Measurements from ENCODE around the gene TRRAP. TPM values are rescaled to one million over a fixed set of nuclear protein-coding genes. Genes with fewer than 3 reads are reported as not detected.

The TRRAP gene
- total RNA-seq, 1 donor from 2014 or later = 35.6 TPM

GRCh38 chr7:98982686-98983085 lies 104.4 kb downstream of the TRRAP start:
- TF ChIP-seq, protein P1, sequence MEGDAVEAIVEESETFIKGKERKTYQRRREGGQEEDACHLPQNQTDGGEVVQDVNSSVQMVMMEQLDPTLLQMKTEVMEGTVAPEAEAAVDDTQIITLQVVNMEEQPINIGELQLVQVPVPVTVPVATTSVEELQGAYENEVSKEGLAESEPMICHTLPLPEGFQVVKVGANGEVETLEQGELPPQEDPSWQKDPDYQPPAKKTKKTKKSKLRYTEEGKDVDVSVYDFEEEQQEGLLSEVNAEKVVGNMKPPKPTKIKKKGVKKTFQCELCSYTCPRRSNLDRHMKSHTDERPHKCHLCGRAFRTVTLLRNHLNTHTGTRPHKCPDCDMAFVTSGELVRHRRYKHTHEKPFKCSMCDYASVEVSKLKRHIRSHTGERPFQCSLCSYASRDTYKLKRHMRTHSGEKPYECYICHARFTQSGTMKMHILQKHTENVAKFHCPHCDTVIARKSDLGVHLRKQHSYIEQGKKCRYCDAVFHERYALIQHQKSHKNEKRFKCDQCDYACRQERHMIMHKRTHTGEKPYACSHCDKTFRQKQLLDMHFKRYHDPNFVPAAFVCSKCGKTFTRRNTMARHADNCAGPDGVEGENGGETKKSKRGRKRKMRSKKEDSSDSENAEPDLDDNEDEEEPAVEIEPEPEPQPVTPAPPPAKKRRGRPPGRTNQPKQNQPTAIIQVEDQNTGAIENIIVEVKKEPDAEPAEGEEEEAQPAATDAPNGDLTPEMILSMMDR (IDR thresholded peaks at IDR 0.05) = no peak
- Histone ChIP-seq H3K36me3 (peaks cover 100% of the 10 kb centered on the region), H3K9me3 (no peaks in the 10 kb centered on the region), H3K27ac (no peak overlapping the region), H3K27me3 (no peaks in the 10 kb centered on the region), H3K4me1 (no peaks in the 10 kb centered on the region), H3K4me3 (no peak overlapping the region)
- intact Hi-C loops (cut with DNase I) = no loop called here
- ATAC-seq (no peak), DNase-seq (peak; percentile 12)

- Histone ChIP-seq H3K27me3 (no peaks in the 10 kb centered on the region), H3K4me3 (no peak overlapping the region), H3K27ac (no peak overlapping the region), H3K36me3 (peaks cover 100% of the 10 kb centered on the region), H3K9me3 (no peaks in the 10 kb centered on the region), H3K4me1 (no peaks in the 10 kb centered on the region)
- TF ChIP-seq, protein P1 (IDR thresholded peaks at IDR 0.05) = no peak
- no peak for ATAC-seq
- peak; percentile 22 for DNase-seq
- intact Hi-C loops (cut with DNase I) = no loop called here
Measured at GRCh38 chr7:98984126-98984525, 105.8 kb downstream of the TRRAP start.

- Histone ChIP-seq H3K27ac (no peak overlapping the region), H3K4me1 (no peaks in the 10 kb centered on the region), H3K4me3 (no peak overlapping the region), H3K36me3 (peaks cover 100% of the 10 kb centered on the region), H3K27me3 (no peaks in the 10 kb centered on the region), H3K9me3 (no peaks in the 10 kb centered on the region)
- intact Hi-C loops (cut with DNase I) = no loop called here
- DNase-seq (peak; percentile 19), ATAC-seq (no peak)
- TF ChIP-seq, protein P1 (IDR thresholded peaks at IDR 0.05) = no peak
Measured at GRCh38 chr7:98985406-98985805, 107.1 kb downstream of the TRRAP start.

GRCh38 chr7:98985945-98986344 lies 107.6 kb downstream of the TRRAP start:
- TF ChIP-seq, protein P1 (IDR thresholded peaks at IDR 0.05) = no peak
- Histone ChIP-seq H3K27me3 (no peaks in the 10 kb centered on the region), H3K36me3 (peaks cover 100% of the 10 kb centered on the region), H3K9me3 (no peaks in the 10 kb centered on the region), H3K4me3 (no peak overlapping the region), H3K4me1 (no peaks in the 10 kb centered on the region), H3K27ac (no peak overlapping the region)
- DNase-seq (no peak), ATAC-seq (no peak)
- intact Hi-C loops (cut with DNase I) = no loop called here

- H3K4me1 ChIP-seq = no peaks in the 10 kb centered on the region
- H3K36me3 ChIP-seq = peaks cover 100% of the 10 kb centered on the region
- ATAC-seq (no peak), DNase-seq (peak; percentile 37)
- TF ChIP-seq, protein P1 (IDR thresholded peaks at IDR 0.05) = no peak
- H3K4me3 ChIP-seq = no peak overlapping the region
- H3K9me3 ChIP-seq = no peaks in the 10 kb centered on the region
- H3K27ac ChIP-seq = no peak overlapping the region
- no peaks in the 10 kb centered on the region for H3K27me3 ChIP-seq
- intact Hi-C loops (cut with DNase I) = no loop called here
Measured at GRCh38 chr7:98988641-98989040, 110.3 kb downstream of the TRRAP start.

- no peaks in the 10 kb centered on the region for H3K4me1 ChIP-seq
- peak; percentile 15 for DNase-seq
- H3K36me3 ChIP-seq = peaks cover 99% of the 10 kb centered on the region
- H3K9me3 ChIP-seq = no peaks in the 10 kb centered on the region
- no peak overlapping the region for H3K4me3 ChIP-seq
- intact Hi-C loops (cut with DNase I) = no loop called here
- TF ChIP-seq, protein P1 (IDR thresholded peaks at IDR 0.05) = no peak
- ATAC-seq = no peak
- no peak overlapping the region for H3K27ac ChIP-seq
- H3K27me3 ChIP-seq = no peaks in the 10 kb centered on the region
Measured at GRCh38 chr7:98990356-98990755, 112.0 kb downstream of the TRRAP start.
